Measurements from ENCODE around the gene CTNNA3.

The CTNNA3 gene

DNA sequence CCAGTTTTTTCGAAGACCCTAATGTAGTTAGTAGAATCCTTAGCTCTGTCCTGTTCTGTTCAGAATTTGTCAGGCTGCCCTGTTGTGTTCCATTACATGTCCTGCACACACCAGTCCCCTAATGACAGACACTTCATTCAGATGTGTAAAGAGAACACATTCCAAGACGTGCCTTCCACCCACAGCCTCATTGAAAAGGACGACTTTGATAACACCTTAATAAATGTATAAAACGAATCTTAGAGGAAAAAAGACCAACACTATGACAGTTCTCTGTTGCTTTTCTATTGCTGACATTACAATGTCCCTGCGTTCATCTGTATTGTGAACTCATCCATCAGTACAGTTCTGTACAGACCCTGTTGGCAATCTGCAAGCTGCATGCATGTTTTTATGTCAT is 766.6 kb downstream of the CTNNA3 start:
- no peak for DNase-seq (ENCODE audit: low spot score)

DNA sequence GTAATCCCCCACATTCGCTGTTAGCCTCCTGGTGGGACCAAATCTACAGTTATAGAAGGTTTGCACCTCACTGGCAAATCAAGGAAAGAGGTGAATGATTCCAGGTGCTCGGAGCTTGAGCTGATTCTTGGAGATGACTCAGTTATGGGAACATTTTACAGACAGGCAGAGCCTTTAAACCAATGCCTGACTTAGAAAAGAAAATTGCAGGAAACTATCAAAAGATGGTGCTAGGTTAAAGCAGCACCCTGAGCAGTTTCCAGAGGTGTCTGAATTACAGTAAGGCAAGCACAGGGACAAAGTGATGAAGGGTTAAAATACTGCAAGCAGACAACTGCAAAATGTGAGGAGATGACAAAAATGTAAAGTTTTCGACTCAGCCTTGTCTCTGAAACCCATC is 767.2 kb downstream of the CTNNA3 start:
- DNase-seq (ENCODE audit: low spot score), result no peak

DNA sequence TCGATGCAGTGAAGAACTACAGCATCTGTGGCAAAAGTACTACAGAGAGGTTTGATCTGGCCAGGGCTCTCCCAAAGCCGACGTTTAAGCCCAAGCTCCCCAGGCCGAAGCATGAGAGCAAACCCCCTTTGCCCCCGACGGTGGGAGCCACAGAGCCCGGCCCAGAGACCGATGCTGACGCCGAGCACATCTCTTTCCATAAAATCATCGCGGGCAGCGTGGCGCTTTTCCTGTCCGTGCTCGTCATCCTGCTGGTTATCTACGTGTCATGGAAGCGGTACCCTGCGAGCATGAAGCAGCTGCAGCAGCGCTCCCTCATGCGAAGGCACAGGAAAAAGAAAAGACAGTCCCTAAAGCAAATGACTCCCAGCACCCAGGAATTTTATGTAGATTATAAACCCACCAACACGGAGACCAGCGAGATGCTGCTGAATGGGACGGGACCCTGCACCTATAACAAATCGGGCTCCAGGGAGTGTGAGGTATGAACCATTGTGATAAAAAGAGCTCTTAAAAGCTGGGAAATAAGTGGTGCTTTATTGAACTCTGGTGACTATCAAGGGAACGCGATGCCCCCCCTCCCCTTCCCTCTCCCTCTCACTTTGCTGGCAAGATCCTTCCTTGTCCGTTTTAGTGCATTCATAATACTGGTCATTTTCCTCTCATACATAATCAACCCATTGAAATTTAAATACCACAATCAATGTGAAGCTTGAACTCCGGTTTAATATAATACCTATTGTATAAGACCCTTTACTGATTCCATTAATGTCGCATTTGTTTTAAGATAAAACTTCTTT is 767.8 kb downstream of the CTNNA3 start:
- DNase-seq (ENCODE audit: low spot score), result peak; percentile 72

- DNase-seq (ENCODE audit: low spot score), result no peak
Measured at GRCh38 chr10:66927251-66927935, 768.6 kb downstream of the CTNNA3 start.

- no peak for DNase-seq (ENCODE audit: low spot score)
Measured at GRCh38 chr10:66926841-66927240, 769.2 kb downstream of the CTNNA3 start.

DNA sequence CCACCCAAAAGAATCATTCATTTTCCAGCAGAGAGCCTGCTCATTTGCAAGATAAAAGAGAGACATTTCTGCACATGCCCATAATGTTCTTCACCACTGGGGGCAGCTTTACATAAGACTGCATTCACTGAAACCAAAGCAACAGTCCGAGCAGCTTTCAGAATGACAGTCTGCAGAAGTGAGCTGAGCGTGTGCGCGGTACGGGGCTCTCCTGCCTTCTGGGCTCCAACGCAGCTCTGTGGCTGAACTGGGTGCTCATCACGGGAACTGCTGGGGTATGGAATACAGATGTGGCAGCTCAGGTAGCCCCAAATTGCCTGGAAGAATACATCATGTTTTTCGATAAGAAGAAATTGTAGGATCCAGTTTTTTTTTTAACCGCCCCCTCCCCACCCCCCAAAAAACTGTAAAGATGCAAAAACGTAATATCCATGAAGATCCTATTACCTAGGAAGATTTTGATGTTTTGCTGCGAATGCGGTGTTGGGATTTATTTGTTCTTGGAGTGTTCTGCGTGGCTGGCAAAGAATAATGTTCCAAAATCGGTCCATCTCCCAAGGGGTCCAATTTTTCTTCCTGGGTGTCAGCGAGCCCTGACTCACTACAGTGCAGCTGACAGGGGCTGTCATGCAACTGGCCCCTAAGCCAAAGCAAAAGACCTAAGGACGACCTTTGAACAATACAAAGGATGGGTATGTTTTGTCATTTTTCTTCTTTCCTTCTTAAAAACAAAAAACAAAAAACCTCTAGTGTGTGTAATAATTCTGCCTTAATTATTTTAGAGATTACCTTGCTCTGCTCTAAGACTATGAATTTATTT is 769.9 kb downstream of the CTNNA3 start, which contains the start of gene LRRTM3:
LRRTM3 (plus strand) TSS at position 141 of the 820 bp plus-strand sequence.
- peak; percentile 66 for DNase-seq (ENCODE audit: low spot score)

DNA sequence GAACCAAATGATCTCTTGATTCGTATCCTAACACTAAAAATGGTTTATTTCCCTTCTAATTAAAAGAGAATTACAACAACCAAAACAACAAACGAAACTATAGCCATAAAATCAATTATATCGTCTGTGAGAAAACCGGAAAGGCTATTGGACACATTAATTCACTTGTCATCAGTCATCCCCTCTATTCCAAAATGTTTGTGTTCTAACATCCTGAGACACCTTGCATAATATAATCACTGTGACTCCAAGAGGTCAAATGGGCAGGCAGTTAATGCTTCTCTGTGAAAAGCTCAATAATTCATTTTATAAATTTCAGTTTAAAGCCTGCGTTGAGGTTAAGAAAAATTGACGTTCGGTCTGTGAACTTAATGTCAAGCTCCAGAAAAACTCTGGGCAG is 770.6 kb downstream of the CTNNA3 start:
- no peak for DNase-seq (ENCODE audit: low spot score)

GRCh38 chr10:66924674-66925345 is 771.2 kb downstream of the CTNNA3 start:
- DNase-seq (ENCODE audit: low spot score), result no peak

DNA sequence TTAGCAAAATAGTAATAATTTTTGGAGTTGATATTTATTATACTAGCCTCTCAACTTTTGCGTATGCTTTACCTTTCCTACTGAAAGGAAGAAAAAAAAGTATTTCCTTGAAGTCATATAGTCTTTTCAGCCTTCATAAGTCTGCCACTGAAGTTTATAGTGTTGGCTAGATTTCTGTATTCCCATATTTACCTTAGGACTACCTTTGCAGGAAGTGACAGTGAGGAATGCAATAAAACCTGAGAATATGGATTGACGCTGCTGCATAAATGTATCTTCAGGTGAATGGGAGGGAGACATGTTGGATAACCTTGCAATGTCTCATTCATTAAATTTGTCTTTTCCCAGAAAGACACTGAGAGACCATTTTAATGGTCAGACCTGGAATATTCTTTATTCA is 776.7 kb downstream of the CTNNA3 start:
- DNase-seq (ENCODE audit: low spot score), result no peak

DNA sequence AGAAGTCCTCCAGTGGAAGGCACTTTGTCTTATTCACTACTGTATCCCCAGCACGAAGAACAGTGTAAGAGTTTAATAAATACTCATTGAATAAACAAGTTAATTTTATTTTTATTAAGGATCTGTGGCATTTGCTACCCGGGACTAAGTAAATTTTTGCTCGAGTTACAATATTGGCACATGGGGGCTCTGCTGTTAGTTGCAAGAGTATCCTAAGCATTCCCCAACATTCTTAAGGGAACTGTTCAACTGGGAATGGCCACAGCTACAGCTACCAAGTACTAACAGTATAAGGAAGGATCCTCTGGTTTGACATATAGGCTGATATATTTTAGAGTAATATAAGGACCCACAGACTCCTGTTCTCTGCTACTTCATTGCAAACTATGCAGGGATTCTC is 778.9 kb downstream of the CTNNA3 start:
- DNase-seq (ENCODE audit: low spot score), result no peak

- DNase-seq (ENCODE audit: low spot score), result no peak
Measured at GRCh38 chr10:66916030-66916429, 780.0 kb downstream of the CTNNA3 start.

DNA sequence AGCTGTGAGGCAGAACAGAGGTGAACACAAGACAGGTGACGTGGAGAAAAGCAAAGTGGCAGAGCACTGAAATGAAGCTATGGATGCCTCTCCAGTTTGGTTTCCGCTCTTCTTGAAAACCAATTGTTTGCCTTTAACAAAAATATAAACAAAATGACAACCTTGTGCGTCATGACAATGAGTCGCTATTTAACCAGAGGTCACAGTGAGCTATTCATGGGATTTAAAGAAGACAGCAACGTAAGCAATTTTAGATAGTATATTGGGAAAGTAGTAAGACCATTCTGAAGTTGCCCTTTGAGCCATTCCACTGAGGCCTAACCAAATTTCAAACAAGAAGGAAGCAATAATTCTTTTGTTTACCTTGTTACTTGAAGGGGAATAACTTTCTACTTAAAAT is 785.3 kb downstream of the CTNNA3 start:
- DNase-seq (ENCODE audit: low spot score), result no peak

DNA sequence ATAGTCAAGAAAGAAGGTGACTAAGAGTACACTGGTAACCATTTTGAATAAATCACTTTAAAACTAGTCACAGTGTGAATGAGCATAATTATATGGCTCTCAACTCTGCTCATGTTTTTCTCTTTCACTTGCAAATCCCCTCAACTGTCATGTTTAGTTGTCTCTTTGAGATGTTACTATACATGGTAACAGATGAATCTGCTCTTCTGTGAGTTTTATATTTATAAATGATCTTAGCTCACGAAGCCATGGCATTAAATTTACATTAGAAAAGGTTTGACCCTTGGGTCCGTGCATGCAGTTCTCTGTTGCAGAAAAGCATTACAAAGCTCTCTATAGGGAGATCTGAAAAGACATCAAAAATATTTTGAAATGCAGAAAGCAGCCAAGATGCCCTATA is 803.1 kb downstream of the CTNNA3 start:
- DNase-seq (ENCODE audit: low spot score), result no peak

GRCh38 chr10:66888237-66888636 is 807.8 kb downstream of the CTNNA3 start:
- no peak for DNase-seq (ENCODE audit: low spot score)

DNA sequence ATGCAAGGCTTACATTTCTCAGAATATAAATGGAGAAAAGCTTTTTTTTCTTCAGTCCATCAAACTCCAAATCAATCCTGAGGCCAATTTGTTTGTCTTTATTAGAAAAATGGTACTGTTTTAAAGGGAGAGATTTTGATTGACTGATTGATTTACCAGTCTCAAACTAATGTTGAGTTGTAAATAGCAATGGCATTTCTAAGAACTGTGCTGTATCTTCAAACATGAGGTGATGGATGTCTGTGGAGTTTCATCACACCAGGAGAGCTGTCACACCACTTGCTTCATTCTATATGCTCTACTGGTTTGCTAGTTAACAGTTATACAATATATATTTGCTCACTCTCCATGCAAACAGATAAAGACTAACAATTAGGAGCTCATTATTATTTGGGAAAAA is 809.1 kb downstream of the CTNNA3 start:
- no peak for DNase-seq (ENCODE audit: low spot score)

DNA sequence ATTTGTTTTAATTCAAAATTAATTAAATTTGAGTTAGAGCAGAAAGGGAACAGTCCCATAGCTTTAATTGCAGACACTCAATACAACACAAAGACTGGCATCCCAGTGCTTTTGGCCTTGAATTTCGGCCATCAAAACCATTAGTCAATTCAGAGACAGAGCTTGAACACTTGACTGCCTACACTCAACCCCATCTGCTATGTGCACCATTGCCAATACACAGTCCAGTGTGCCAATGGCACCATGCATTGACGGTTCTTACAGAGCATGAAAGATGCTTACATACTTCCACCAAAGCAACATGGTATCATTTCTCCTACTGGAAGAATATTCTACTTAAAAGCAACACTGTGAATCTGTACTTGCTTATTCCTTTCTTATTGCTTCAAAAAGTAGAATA is 813.7 kb downstream of the CTNNA3 start:
- DNase-seq (ENCODE audit: low spot score), result no peak

- DNase-seq (ENCODE audit: low spot score), result no peak
Measured at GRCh38 chr10:66881814-66882213, 814.2 kb downstream of the CTNNA3 start.

DNA sequence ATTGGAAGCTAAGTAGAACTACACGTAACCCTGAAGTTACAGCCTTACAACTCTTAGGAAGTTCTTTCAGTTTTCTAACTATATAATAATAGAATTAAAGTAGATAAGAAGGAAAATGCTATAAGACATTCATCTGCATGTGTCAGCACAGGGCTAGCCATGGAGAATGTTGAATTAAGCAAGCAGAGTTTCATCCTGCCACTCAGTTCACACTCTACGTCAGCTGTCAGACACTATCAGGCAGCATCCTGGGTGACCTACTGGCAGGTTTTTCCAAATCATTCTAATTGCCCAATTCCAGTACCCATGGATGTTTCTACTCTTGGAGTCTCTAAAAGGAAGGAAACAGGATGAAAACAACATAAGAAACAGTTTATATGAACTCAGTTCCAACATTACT is 815.2 kb downstream of the CTNNA3 start:
- no peak for DNase-seq (ENCODE audit: low spot score)

GRCh38 chr10:66880292-66880691 is 815.7 kb downstream of the CTNNA3 start:
- no peak for DNase-seq (ENCODE audit: low spot score)

DNA sequence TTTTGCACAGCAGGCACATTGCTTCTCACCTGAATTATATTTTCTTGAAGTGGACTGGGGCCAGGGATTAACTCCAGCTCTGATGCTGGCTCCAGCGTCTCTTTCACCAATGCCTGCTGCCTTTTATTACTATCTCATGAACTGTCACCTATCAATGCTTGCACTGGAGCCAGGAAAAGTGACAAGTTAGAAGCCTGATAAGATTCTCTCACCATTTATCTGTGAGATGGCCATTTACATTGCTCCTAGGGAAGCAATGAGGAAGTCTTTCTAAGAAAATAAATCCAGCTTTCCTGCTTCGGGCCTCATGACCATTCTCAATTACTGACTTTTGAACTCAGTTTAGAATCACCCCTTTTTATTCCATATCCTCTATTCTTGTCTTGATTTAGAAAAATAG is 818.6 kb downstream of the CTNNA3 start:
- no peak for DNase-seq (ENCODE audit: low spot score)

- no peak for DNase-seq (ENCODE audit: low spot score)
Measured at GRCh38 chr10:66869635-66870034, 826.4 kb downstream of the CTNNA3 start.

- no peak for DNase-seq (ENCODE audit: low spot score)
Measured at GRCh38 chr10:66862687-66863258, 833.2 kb downstream of the CTNNA3 start.
